ENCODE data around the gene KCNIP1. TPM values are rescaled to one million over a fixed set of nuclear protein-coding genes. Genes with fewer than 3 reads are reported as not detected.
A peak's percentile ranks its signal among the peaks of the same experiment; 100 is the strongest.

Gene KCNIP1
- total and polyA plus RNA-seq, 2 of the 8 experiments (the other 6 are each of a cell fraction or from before 2014, with no cell fraction given) = 0.52 to 0.83 TPM

DNA sequence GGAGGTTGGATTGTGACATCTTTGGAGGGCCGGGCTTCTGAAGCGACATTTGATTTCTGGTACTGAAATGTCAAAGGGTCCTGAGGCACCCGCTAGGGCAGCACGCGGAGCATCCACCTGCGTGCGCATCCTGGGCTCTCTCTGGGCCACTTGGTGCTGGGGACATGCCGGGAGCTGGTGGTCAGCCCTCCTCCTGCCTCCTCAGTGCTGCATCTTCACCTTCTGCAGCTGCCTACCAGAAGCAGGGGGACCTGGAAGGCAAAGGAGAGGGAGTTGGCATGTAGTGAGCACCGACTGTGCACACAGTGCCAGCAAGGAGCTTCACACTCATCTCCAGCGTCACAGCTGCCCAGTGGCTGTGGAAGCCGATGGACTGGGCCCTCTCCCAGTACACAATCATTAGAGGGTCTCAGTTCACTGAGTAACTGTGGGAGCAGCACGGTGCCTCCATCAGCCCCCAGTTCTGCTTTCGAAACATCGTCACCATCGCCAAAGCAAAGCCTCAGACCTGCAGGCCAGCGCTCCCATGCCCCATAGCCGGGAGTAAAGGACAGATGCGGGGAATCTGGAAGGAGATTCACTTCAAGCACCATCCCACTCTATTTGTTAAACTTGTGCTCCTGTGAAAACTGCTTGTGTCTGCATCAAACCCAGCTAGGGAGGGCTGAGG, 138.4 kb downstream of the KCNIP1 start:
- H3K79me2 ChIP-seq (ENCODE audit: control insufficient read depth in 1 of 2, insufficient read depth in 2 of 2, low read length in 2 of 2) = no peaks in the 10 kb centered on the region
- ChIA-PET POLR2A (ENCODE audit: partially characterized antibody) (interaction anchor here (0.6 to 1.6 kb wide), 3 partner anchors 9 to 267 kb away, joined by 3 to 5 read pairs (median 3); no protein-coding TSS in a partner anchor), CTCF (ENCODE audit: partially characterized antibody) (interaction anchor here (0.5 to 12.3 kb wide), 7 partner anchors 9 to 701 kb away, joined by 3 to 157 read pairs (median 9); partner anchors contain the start of gene GABRP)
- 86% methylated on average over 18 of the region's 18 CpGs; no CpG with 5 or more reads in 1 of the 2 experiments for WGBS, 2 experiments (ENCODE audit: extremely low coverage in 1 of 2, insufficient coverage in 1 of 2, insufficient read length in 1 of 2, insufficient replicate concordance in 2 of 2, low coverage in 1 of 2, low lambda C conversion rate in 2 of 2, missing lambda C conversion rate in 1 of 2)
- H3K9ac ChIP-seq (replicated peaks in 1 of 4; ENCODE audit: extremely low read depth in 1 of 4, low read depth in 3 of 4, low read length in 3 of 4) = no peak overlapping the region
- no peak overlapping the region for H4K8ac ChIP-seq (ENCODE audit: extremely low read depth, insufficient read depth, low read length)
- H3K9me3 ChIP-seq (ENCODE audit: insufficient read depth in 2 of 2, low read depth in 1 of 2, low read length in 1 of 2) = no peaks in the 10 kb centered on the region
- H4K20me1 ChIP-seq (replicated peaks in 1 of 2; ENCODE audit: control insufficient read depth in 1 of 2, insufficient read depth in 2 of 2, low read length in 2 of 2) = no peaks in the 10 kb centered on the region
- no peak overlapping the region for H3K4me3 ChIP-seq (ENCODE audit: extremely low read depth in 1 of 4, insufficient read depth in 2 of 4, low read depth in 3 of 4, low read length in 4 of 4)
- H4K5ac ChIP-seq (ENCODE audit: insufficient read length, low read depth, low read length) = no peak overlapping the region
- no peak overlapping the region for H3K23ac ChIP-seq (ENCODE audit: insufficient read length)
- H2BK15ac ChIP-seq (ENCODE audit: low read length) = 0 out of 2 replicates have a peak overlapping the region, but pooled peaks have one; percentile 33
- H3K18ac ChIP-seq (ENCODE audit: extremely low read depth, low read length) = no peak overlapping the region
- no peak for DNase-seq (ENCODE audit: low read depth in 1 of 2, low spot score in 2 of 2)
- no peak overlapping the region for H2BK5ac ChIP-seq (ENCODE audit: low read depth, low read length)
- H3K14ac ChIP-seq (ENCODE audit: insufficient read length) = no peak overlapping the region
- H3K79me1 ChIP-seq (ENCODE audit: low read depth, low read length) = no peaks in the 10 kb centered on the region
- no peak for FAIRE-seq
- H4K91ac ChIP-seq (replicated peaks; ENCODE audit: insufficient read length, low read length) = no peak overlapping the region
- no peak overlapping the region for H3K4me2 ChIP-seq (ENCODE audit: insufficient read depth in 1 of 2, low read depth in 2 of 2, low read length in 2 of 2)
- H3K27me3 ChIP-seq (replicated peaks in 1 of 4; ENCODE audit: control insufficient read depth in 3 of 4, extremely low read depth in 1 of 4, insufficient read depth in 3 of 4, low read length in 3 of 4) = no peaks in the 10 kb centered on the region
- no peak overlapping the region for H2BK120ac ChIP-seq (replicated peaks; ENCODE audit: low read depth, low read length)
- no peak overlapping the region for H2BK20ac ChIP-seq (ENCODE audit: low read length)
- no peak overlapping the region for H2AFZ ChIP-seq (ENCODE audit: low read length)
- peaks cover 2 to 4% (median 3%) of the 10 kb centered on the region in 4 experiments; a peak in 4 of 7 replicates for H3K4me1 ChIP-seq (replicated peaks in 1 of 4; ENCODE audit: control insufficient read depth in 3 of 4, insufficient read depth in 4 of 4, low read length in 3 of 4)
- H3K36me3 ChIP-seq (ENCODE audit: control insufficient read depth in 2 of 4, insufficient read depth in 4 of 4, low read length in 3 of 4) = no peaks in the 10 kb centered on the region
- H3K56ac ChIP-seq (replicated peaks; ENCODE audit: insufficient read length, low read depth, low read length) = no peak overlapping the region
- no peak overlapping the region for H3K4ac ChIP-seq (replicated peaks; ENCODE audit: insufficient read length, low read depth, low read length)
- TF ChIP-seq KDM4A (IDR thresholded peaks at IDR 0.05; ENCODE audit: low read depth, low read length, severe bottlenecking) = no peak
- TF ChIP-seq, protein P1, sequence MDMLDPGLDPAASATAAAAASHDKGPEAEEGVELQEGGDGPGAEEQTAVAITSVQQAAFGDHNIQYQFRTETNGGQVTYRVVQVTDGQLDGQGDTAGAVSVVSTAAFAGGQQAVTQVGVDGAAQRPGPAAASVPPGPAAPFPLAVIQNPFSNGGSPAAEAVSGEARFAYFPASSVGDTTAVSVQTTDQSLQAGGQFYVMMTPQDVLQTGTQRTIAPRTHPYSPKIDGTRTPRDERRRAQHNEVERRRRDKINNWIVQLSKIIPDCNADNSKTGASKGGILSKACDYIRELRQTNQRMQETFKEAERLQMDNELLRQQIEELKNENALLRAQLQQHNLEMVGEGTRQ (IDR thresholded peaks at IDR 0.05; ENCODE audit: low read length) = no peak
- TF ChIP-seq, protein P2, sequence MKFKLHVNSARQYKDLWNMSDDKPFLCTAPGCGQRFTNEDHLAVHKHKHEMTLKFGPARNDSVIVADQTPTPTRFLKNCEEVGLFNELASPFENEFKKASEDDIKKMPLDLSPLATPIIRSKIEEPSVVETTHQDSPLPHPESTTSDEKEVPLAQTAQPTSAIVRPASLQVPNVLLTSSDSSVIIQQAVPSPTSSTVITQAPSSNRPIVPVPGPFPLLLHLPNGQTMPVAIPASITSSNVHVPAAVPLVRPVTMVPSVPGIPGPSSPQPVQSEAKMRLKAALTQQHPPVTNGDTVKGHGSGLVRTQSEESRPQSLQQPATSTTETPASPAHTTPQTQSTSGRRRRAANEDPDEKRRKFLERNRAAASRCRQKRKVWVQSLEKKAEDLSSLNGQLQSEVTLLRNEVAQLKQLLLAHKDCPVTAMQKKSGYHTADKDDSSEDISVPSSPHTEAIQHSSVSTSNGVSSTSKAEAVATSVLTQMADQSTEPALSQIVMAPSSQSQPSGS (IDR thresholded peaks at IDR 0.05; ENCODE audit: low read length) = no peak
- TF ChIP-seq BCL11A (IDR thresholded peaks at IDR 0.05; ENCODE audit: low read depth in 2 of 2, low read length in 2 of 2) = no peak
- TF ChIP-seq GTF2F1 (IDR thresholded peaks at IDR 0.05; ENCODE audit: borderline replicate concordance, low read depth, low read length) = no peak
- no peak for TF ChIP-seq CTBP2 (IDR thresholded peaks at IDR 0.05; ENCODE audit: borderline replicate concordance, insufficient read depth, insufficient read length, low read length)
- no peak for TF ChIP-seq EP300 (IDR thresholded peaks at IDR 0.05; ENCODE audit: borderline replicate concordance in 1 of 2, low read depth in 2 of 2, low read length in 2 of 2)
- TF ChIP-seq RFX5 (IDR thresholded peaks at IDR 0.05; ENCODE audit: borderline replicate concordance, low read depth, low read length) = no peak
- H3K27ac ChIP-seq (ENCODE audit: low read depth, low read length) = no peak overlapping the region
- no peaks in the 10 kb centered on the region for H3K23me2 ChIP-seq (ENCODE audit: low read depth, low read length)
- no peak overlapping the region for H2BK12ac ChIP-seq (ENCODE audit: low read depth, low read length)
- no peak overlapping the region for H2AK5ac ChIP-seq (ENCODE audit: low read depth, low read length)

Measured in H1 (cell line).